IMR-90 (cell line): ENCODE data around the gene ACOT7. TPM values are rescaled to one million over a fixed set of nuclear protein-coding genes. Genes with fewer than 3 reads are reported as not detected.

Experiments used
- ATAC-seq: fragments of 200-7000 bp; cut with Tn5 transposase; 2 replicates; pipeline ENCODE4 v1.9.1; 2020; ENCODE audit warnings: low read depth, mild to moderate bottlenecking, moderate library complexity
- BruUV-seq: library from RNA; stranded (reverse); fragments of 400-500 nt; replicated peaks from 2 replicates; lab custom pipeline; 2021; lab: Mats Ljungman, UMichigan
- CTCF ChIA-PET: fragments of 300-600 bp; formaldehyde crosslinking; extraction: SDS; loops from one replicate; lab custom pipeline; 2021; ENCODE audit warnings: antibody characterized with exemption; lab: Yijun Ruan, JAX
- POLR2A ChIA-PET: fragments of 300-600 bp; sonication (Branson Sonifier 250); formaldehyde crosslinking; loops from one replicate; lab custom pipeline; 2022; ENCODE audit warnings: antibody characterized with exemption; ENCODE audit not compliant: unreplicated experiment; lab: Charles Lee
- DNase-seq: peaks from one replicate; pipeline ENCODE4 v3.0.0; 2013
- H2AFZ ChIP-seq: replicated peaks from 2 replicates; pipeline ENCODE3; 2013; ENCODE audit warnings: low read length, mild to moderate bottlenecking; ENCODE audit not compliant: poor library complexity
- H2AK5ac ChIP-seq: 2 replicates; pipeline ENCODE4 v1.6.1; 2013; ENCODE audit warnings: low read depth, low read length, inconsistent platforms
- H2AK9ac ChIP-seq: replicated peaks from 2 replicates; pipeline ENCODE3; 2013; ENCODE audit warnings: mild to moderate bottlenecking, low read depth, low read length, moderate library complexity; ENCODE audit not compliant: poor library complexity
- H2BK120ac ChIP-seq: 2 replicates; pipeline ENCODE4 v1.6.1; 2013; ENCODE audit warnings: low read depth, low read length, inconsistent platforms
- H2BK15ac ChIP-seq: 3 replicates; pipeline ENCODE4 v1.6.1; 2013; ENCODE audit warnings: low read depth, low read length, inconsistent platforms
- H2BK20ac ChIP-seq: 2 replicates; pipeline ENCODE4 v1.6.1; 2013; ENCODE audit warnings: low read depth, mild to moderate bottlenecking, inconsistent platforms, low read length, moderate library complexity
- H2BK5ac ChIP-seq: 2 replicates; pipeline ENCODE4 v1.6.1; 2013; ENCODE audit warnings: mild to moderate bottlenecking, low read depth, low read length, inconsistent platforms; ENCODE audit not compliant: poor library complexity, severe bottlenecking
- H3K14ac ChIP-seq: replicated peaks from 2 replicates; pipeline ENCODE4 v1.6.1; 2013; ENCODE audit warnings: low read depth, low read length, inconsistent platforms
- H3K18ac ChIP-seq: 2 replicates; pipeline ENCODE4 v1.6.1; 2013; ENCODE audit warnings: low read depth, low read length, control low read depth
- H3K23ac ChIP-seq: 2 replicates; pipeline ENCODE4 v1.6.1; 2013; ENCODE audit warnings: low read depth, low read length, inconsistent platforms
- H3K27ac ChIP-seq: 2 replicates; pipeline ENCODE4 v1.5.1; 2013; ENCODE audit warnings: mild to moderate bottlenecking, control low read depth, low read length; ENCODE audit not compliant: insufficient read depth
- H3K27me3 ChIP-seq: 2 replicates; pipeline ENCODE4 v1.6.1; 2013; ENCODE audit warnings: low read length; ENCODE audit not compliant: control insufficient read depth, insufficient read depth
- H3K36me3 ChIP-seq: 2 replicates; pipeline ENCODE4 v1.6.1; 2013; ENCODE audit warnings: low read length, mixed read lengths; ENCODE audit not compliant: control insufficient read depth, insufficient read depth
- H3K4ac ChIP-seq: 2 replicates; pipeline ENCODE4 v1.6.1; 2013; ENCODE audit warnings: low read depth, low read length, inconsistent platforms
- H3K4me1 ChIP-seq: 2 replicates; pipeline ENCODE4 v1.6.1; 2013; ENCODE audit warnings: low read length, mixed read lengths; ENCODE audit not compliant: control insufficient read depth, insufficient read depth
- H3K4me2 ChIP-seq: 2 replicates; pipeline ENCODE4 v1.6.1; 2013; ENCODE audit warnings: low read depth, mild to moderate bottlenecking, control low read depth, low read length, moderate library complexity
- H3K4me3 ChIP-seq: 2 replicates; pipeline ENCODE4 v1.5.1; 2013; ENCODE audit warnings: low read depth, mild to moderate bottlenecking, control low read depth, low read length, moderate library complexity; ENCODE audit not compliant: insufficient read depth
- H3K56ac ChIP-seq: 2 replicates; pipeline ENCODE4 v1.6.1; 2013; ENCODE audit warnings: low read length, inconsistent platforms; ENCODE audit not compliant: insufficient read depth; ENCODE audit errors: extremely low read depth
- H3K79me1 ChIP-seq, 2 experiments: 2 replicates each; pipeline ENCODE4 v1.6.1; 2013; ENCODE audit warnings: low read length in 2 of 2, inconsistent platforms in 1 of 2, low read depth in 1 of 2
- H3K9ac ChIP-seq: 2 replicates; pipeline ENCODE4 v1.6.1; 2013; ENCODE audit warnings: low read depth, low read length, control low read depth
- H3K9me1 ChIP-seq: 2 replicates; pipeline ENCODE4 v1.6.1; 2013; ENCODE audit warnings: low read length, inconsistent platforms; ENCODE audit not compliant: insufficient read depth
- H3K9me3 ChIP-seq: 2 replicates; pipeline ENCODE4 v1.6.1; 2013; ENCODE audit warnings: low read length; ENCODE audit not compliant: control insufficient read depth, insufficient read depth
- H4K20me1 ChIP-seq: 2 replicates; pipeline ENCODE4 v1.6.1; 2013; ENCODE audit warnings: low read length, inconsistent platforms; ENCODE audit not compliant: insufficient read depth
- H4K5ac ChIP-seq: 2 replicates; pipeline ENCODE4 v1.6.1; 2013; ENCODE audit warnings: mild to moderate bottlenecking, low read depth, low read length, control low read depth
- H4K8ac ChIP-seq, 2 experiments: 2 replicates each; pipeline ENCODE4 v1.6.1; 2013; ENCODE audit warnings: low read depth in 2 of 2, low read length in 2 of 2, control low read depth in 1 of 2, inconsistent platforms in 1 of 2
- H4K91ac ChIP-seq: 2 replicates; pipeline ENCODE4 v1.6.1; 2013; ENCODE audit warnings: low read depth, low read length, inconsistent platforms; ENCODE audit not compliant: insufficient read depth
- BHLHE40 ChIP-seq: fragments of 150-350 bp; IDR thresholded peaks from 2 replicates; pipeline ENCODE4 v1.6.1; 2016; ENCODE audit warnings: mild to moderate bottlenecking, low read depth, low read length
- CEBPB ChIP-seq: IDR thresholded peaks from 2 replicates; pipeline ENCODE4 v1.6.1; 2012; ENCODE audit warnings: low read depth, low read length, improper control_type of control experiment
- CHD1 ChIP-seq: IDR thresholded peaks from 2 replicates; pipeline ENCODE4 v1.6.1; 2012; ENCODE audit warnings: low read depth, low read length, improper control_type of control experiment
- FOS ChIP-seq: fragments of 150-350 bp; IDR thresholded peaks from 2 replicates; pipeline ENCODE4 v1.6.1; 2016; ENCODE audit warnings: low read depth, low read length
- MAFK ChIP-seq: IDR thresholded peaks from 2 replicates; pipeline ENCODE4 v1.6.1; 2012; ENCODE audit warnings: low read depth, low read length, improper control_type of control experiment
- MAZ ChIP-seq: IDR thresholded peaks from 2 replicates; pipeline ENCODE4 v1.6.1; 2012; ENCODE audit warnings: low read depth, mild to moderate bottlenecking, low read length, improper control_type of control experiment, moderate library complexity, borderline replicate concordance
- MXI1 ChIP-seq: IDR thresholded peaks from 2 replicates; pipeline ENCODE4 v1.6.1; 2012; ENCODE audit warnings: low read depth, mild to moderate bottlenecking, low read length, moderate library complexity, borderline replicate concordance
- NFE2L2 ChIP-seq: fragments of 150-350 bp; IDR thresholded peaks from 2 replicates; pipeline ENCODE4 v1.6.1; 2016; ENCODE audit warnings: low read depth, mild to moderate bottlenecking, low read length
- POLR2A ChIP-seq: IDR thresholded peaks from 2 replicates; pipeline ENCODE4 v1.6.1; 2012; ENCODE audit warnings: mild to moderate bottlenecking, low read depth, low read length
- RAD21 ChIP-seq: IDR thresholded peaks from 2 replicates; pipeline ENCODE4 v1.6.1; 2012; ENCODE audit warnings: low read length, improper control_type of control experiment
- RCOR1 ChIP-seq: IDR thresholded peaks from 2 replicates; pipeline ENCODE4 v1.6.1; 2012; ENCODE audit warnings: mild to moderate bottlenecking, low read length, improper control_type of control experiment; ENCODE audit not compliant: insufficient replicate concordance
- RFX5 ChIP-seq: IDR thresholded peaks from 2 replicates; pipeline ENCODE4 v1.8.0; 2012; ENCODE audit warnings: low read depth, mild to moderate bottlenecking, low read length, moderate library complexity
- SMC3 ChIP-seq: fragments of 150-350 bp; IDR thresholded peaks from 2 replicates; pipeline ENCODE4 v1.6.1; 2016; ENCODE audit warnings: low read depth, mild to moderate bottlenecking, antibody characterized with exemption, low read length, moderate library complexity
- WGBS, 2 experiments: methylation state at CpG; one replicate each; pipeline versions ENCODE4 v1.1.5 to v1.1.7; 2013; ENCODE audit warnings: missing lambda C conversion rate in 2 of 2; ENCODE audit not compliant: insufficient read length in 1 of 2; ENCODE audit errors: extremely low coverage in 2 of 2; 5-methylcytosine and 5-hydroxymethylcytosine counted together
- dilution Hi-C: fragments of 300-500 bp; cut with HindIII; formaldehyde crosslinking; loops from one replicate; pipeline ENCODE4 v1.14.3; 2018; ENCODE audit warnings: low sequenced_read_pairs; ENCODE audit not compliant: unreplicated experiment
- in situ Hi-C: fragments of 300-500 bp; cut with MboI; formaldehyde crosslinking; loops from 3 replicates; pipeline ENCODE4 v1.14.3; 2019; ENCODE audit warnings: low sequenced_read_pairs, inconsistent platforms, mixed read lengths
- intact Hi-C: fragments of 100-400 bp; cut with micrococcal nuclease; formaldehyde crosslinking; loops from 2 replicates; pipeline ENCODE4 v1.10.0; 2022
- polyA plus RNA-seq, 3 experiments: library from polyadenylated mRNA; depleted of rRNA; stranded (reverse); fragments of >200 nt; gene quantifications; 2 replicates each; pipeline ENCODE4 v1.2.3, GENCODE V29; 2012; ENCODE audit warnings: low replicate concordance in 1 of 3
- total RNA-seq: library from RNA; depleted of rRNA; stranded (reverse); fragments of >200 nt; gene quantifications from 2 replicates; pipeline ENCODE4 v1.2.3, GENCODE V29; 2012
- TF ChIP-seq, protein P1 (sequence below): fragments of 150-350 bp; IDR thresholded peaks from 2 replicates; pipeline ENCODE4 v1.6.1; 2017; ENCODE audit warnings: mild to moderate bottlenecking, antibody characterized with exemption, low read length, low read depth
- TF ChIP-seq, protein P2 (sequence below): conservative IDR thresholded peaks from 2 replicates; pipeline ENCODE4 v1.5.1; 2012; ENCODE audit warnings: mild to moderate bottlenecking, low read depth, low read length, improper control_type of control experiment
- TF ChIP-seq, protein P3 (sequence below): fragments of 150-350 bp; IDR thresholded peaks from 2 replicates; pipeline ENCODE4 v1.6.1; 2016; ENCODE audit warnings: low read depth, mild to moderate bottlenecking, low read length, moderate library complexity, borderline replicate concordance

Gene ACOT7
- total and polyA plus RNA-seq, 2 of the 4 experiments (the other 2 are of a cell fraction), result 51.6 to 242 TPM

DNA sequence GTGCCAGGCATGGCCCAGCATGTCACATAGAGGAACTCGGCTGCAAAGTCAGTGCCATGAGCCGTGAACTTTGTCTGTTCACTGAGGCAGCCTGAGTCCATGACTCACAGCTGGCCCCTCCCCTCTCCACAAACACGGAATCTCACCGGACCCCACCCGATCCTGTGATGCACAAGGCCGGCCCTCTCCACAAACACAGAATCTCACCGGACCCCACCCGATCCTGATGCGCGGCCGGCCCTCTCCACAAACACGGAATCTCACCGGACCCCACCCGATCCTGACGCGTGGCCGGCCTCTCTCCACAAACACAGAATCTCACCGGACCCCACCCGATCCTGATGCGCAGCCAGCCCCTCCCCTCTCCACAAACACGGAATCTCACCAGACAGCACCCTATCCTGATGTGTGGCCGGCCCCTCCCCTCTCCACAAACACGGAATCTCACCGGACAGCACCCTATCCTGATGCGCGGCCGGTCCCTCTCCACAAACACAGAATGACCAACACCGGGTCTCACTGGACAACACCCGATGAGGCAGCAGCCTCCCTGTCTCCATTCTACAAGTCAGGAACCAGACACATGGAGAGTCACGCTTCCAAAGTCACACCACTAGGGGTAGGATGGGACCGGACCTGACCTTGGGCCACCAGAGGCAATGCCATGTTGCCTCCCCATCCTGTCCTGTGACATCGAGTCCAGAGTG lies 93.1 kb downstream of the ACOT7 start:
- H4K20me1 ChIP-seq, result no peaks in the 10 kb centered on the region; the same call in 1 of the 2 replicates
- H3K79me1 ChIP-seq, result peaks cover 4 to 18% of the 10 kb centered on the region in 2 experiments; a peak in 3 of 4 replicates
- no peak overlapping the region for H3K9ac ChIP-seq
- DNase-seq, result no peak
- H3K27ac ChIP-seq, result no peak overlapping the region
- no peak overlapping the region for H3K23ac ChIP-seq
- H3K36me3 ChIP-seq, result no peaks in the 10 kb centered on the region
- 93% methylated on average over 2 of the region's 32 CpGs; no CpG with 5 or more reads in 1 of the 2 experiments for WGBS, 2 experiments
- no peaks in the 10 kb centered on the region for H3K27me3 ChIP-seq
- no peaks in the 10 kb centered on the region for H3K9me3 ChIP-seq
- H4K8ac ChIP-seq, result no peak overlapping the region
- POLR2A ChIA-PET, result no interaction called here
- no TSS peak for BruUV-seq
- H3K14ac ChIP-seq, result no peak overlapping the region
- H3K18ac ChIP-seq, result no peak overlapping the region
- no peak overlapping the region for H3K4me2 ChIP-seq
- H3K4me1 ChIP-seq, result no peaks in the 10 kb centered on the region
- in situ Hi-C loops, result no loop called here
- H2AK5ac ChIP-seq, result no peak overlapping the region
- no peak overlapping the region for H3K4ac ChIP-seq
- no peak overlapping the region for H4K91ac ChIP-seq
- intact Hi-C loops, result no loop called here
- dilution Hi-C loops, result no loop called here
- H3K9me1 ChIP-seq, result peaks cover 7% of the 10 kb centered on the region; the same call in 1 of the 2 replicates
- H2BK20ac ChIP-seq, result no peak overlapping the region
- no peak overlapping the region for H4K5ac ChIP-seq
- TF ChIP-seq RCOR1 (no peak), NFE2L2 (no peak), MAZ (no peak), MXI1 (no peak), RAD21 (no peak), CHD1 (no peak), CEBPB (no peak), SMC3 (no peak), FOS (no peak), BHLHE40 (no peak), RFX5 (no peak), MAFK (no peak), POLR2A (no peak)
- TF ChIP-seq, protein P1, sequence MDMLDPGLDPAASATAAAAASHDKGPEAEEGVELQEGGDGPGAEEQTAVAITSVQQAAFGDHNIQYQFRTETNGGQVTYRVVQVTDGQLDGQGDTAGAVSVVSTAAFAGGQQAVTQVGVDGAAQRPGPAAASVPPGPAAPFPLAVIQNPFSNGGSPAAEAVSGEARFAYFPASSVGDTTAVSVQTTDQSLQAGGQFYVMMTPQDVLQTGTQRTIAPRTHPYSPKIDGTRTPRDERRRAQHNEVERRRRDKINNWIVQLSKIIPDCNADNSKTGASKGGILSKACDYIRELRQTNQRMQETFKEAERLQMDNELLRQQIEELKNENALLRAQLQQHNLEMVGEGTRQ, result no peak
- TF ChIP-seq, protein P2, sequence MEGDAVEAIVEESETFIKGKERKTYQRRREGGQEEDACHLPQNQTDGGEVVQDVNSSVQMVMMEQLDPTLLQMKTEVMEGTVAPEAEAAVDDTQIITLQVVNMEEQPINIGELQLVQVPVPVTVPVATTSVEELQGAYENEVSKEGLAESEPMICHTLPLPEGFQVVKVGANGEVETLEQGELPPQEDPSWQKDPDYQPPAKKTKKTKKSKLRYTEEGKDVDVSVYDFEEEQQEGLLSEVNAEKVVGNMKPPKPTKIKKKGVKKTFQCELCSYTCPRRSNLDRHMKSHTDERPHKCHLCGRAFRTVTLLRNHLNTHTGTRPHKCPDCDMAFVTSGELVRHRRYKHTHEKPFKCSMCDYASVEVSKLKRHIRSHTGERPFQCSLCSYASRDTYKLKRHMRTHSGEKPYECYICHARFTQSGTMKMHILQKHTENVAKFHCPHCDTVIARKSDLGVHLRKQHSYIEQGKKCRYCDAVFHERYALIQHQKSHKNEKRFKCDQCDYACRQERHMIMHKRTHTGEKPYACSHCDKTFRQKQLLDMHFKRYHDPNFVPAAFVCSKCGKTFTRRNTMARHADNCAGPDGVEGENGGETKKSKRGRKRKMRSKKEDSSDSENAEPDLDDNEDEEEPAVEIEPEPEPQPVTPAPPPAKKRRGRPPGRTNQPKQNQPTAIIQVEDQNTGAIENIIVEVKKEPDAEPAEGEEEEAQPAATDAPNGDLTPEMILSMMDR, result no peak
- TF ChIP-seq, protein P3, sequence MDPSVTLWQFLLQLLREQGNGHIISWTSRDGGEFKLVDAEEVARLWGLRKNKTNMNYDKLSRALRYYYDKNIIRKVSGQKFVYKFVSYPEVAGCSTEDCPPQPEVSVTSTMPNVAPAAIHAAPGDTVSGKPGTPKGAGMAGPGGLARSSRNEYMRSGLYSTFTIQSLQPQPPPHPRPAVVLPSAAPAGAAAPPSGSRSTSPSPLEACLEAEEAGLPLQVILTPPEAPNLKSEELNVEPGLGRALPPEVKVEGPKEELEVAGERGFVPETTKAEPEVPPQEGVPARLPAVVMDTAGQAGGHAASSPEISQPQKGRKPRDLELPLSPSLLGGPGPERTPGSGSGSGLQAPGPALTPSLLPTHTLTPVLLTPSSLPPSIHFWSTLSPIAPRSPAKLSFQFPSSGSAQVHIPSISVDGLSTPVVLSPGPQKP, result no peak
- no peak overlapping the region for H2AFZ ChIP-seq
- no peak overlapping the region for H3K4me3 ChIP-seq
- H3K56ac ChIP-seq, result no peak overlapping the region
- no peak overlapping the region for H2BK15ac ChIP-seq
- H2BK120ac ChIP-seq, result no peak overlapping the region
- CTCF ChIA-PET, result no interaction called here
- no peak overlapping the region for H2AK9ac ChIP-seq
- no peak for ATAC-seq
- H2BK5ac ChIP-seq, result no peak overlapping the region
